DMS 273 (cell line): Measurements from ENCODE around the gene SIL1.

ENCODE experiments used
- DNase-seq: peaks from one replicate; lab custom pipeline; 2025; ENCODE audit not compliant: unreplicated experiment; lab: John Stamatoyannopoulos, UW

The SIL1 gene

DNA sequence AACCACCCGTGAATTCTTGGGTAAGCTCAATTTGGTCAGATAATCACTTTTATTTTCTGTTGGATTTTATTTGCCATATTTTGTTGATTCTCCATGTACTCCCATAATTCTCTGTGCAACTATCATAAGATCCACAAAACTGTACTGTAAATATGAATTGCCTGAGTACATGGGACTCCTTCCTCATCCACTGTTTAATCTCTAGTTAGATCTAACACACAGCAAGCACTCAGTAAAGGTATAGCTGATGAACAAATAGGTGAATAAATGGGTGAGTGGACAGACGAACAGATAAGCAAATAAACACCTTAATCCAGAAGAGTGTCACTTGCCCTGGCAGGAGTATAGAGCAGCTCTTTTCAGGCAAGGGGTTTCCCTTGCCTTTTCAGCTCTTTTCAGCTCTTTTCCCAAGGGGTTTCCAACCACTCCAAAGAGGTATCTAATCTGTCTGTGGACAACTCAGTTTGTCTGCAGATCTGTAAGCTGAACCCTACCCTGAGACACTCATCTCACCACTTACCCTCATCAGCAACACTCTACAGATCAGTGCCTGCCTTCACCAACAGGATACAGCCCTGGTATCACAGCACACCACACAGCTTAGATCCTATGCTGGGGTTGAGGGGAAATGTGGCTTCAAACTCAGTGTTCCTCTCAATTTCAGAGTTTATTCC is 51.2 kb downstream of the SIL1 start:
- no peak for DNase-seq

DNA sequence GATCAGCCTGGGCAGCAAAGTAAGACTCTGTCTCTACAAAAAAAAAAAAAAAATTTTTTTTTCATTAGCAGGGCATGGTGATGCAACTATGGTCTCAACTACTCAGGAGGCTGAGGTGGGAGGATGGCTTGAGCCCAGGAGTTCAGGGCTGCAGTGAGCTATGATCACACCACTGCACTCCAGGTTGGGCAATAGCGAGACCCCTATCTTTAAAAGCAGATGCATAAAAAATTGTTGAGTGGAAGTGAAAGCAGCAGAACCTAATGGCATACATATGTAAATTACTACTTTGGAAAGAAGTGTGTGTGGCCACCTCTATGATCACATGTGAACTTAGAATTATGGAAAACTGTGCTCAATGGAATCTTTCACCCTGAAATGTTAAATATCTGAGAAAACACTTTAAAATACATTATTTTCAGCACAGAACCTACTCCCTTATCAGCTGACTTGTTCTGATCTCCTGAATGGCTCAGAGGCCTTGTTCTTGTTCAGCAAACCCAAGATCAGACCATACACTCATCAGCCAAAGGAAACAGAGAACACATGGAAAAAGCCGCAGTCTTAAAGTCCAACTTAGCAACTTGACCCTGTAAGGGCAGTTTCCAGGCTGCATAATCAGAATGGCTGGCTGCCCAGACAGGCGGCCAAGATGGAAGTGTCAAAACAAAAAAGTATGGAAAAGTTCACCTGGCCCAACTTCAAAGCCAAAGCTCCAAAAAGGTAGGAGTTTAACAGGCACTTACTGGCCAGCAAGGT is 56.5 kb downstream of the SIL1 start:
- peak; percentile 28 for DNase-seq

DNA sequence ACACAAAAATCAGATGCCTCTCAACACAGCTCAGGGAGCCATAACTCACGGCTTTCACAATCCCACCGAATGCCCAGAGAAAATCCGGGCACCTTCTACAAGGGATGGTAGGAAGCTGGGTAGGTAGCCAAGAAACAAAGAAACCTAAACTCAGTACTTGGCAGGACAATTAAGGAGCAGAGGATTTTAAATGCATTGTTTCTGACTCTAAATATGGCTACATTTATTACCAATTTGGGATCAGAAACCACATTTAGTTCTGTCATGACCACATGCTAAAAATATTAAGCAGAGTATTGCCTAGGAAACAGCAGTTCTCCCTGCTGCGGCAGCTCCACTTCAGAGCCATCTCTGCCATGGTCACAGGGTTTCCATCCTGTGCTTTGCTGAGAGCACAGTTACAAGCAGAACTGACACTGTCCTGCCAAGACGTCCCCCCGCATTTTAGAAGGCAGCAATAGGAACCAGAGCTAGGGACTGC is 57.5 kb downstream of the SIL1 start:
- DNase-seq: no peak

DNA sequence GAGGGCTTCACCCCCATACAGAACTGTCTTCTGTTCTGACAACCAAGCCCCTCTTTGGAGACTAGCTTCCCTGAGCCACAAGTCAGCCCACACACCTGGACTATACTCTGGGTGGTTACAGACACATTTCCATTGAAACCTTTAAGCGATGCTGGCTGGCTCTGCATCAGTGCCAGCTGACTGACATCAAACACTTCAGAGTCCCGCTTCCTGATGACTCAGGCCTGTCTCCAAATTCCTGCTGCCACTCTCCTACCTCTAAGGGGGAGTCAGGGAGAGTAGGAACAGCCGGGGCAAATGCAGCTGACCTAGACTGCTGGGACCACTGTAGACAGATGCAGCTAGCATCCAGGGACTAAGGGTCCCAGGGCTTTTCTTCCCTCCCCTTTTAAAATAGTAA is 59.4 kb downstream of the SIL1 start:
- DNase-seq: peak; percentile 64

DNA sequence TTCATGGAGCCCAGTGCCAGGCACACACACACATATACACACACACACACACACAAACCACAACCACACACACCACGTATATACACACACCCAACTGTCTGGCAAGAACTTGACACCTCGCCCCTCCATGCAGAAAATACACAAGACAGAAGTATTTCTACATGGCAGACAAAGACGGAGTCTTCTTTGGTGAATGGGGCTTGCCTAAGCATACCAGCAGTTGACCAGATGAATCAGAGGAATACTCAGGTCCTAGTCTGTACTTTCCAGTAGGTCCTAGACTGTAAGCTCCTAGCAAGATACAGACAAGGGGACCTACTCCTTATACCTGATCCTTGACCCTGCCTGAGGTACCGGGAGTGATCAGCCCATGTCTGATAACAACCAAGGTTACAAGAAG is 60.1 kb downstream of the SIL1 start:
- DNase-seq: no peak

DNA sequence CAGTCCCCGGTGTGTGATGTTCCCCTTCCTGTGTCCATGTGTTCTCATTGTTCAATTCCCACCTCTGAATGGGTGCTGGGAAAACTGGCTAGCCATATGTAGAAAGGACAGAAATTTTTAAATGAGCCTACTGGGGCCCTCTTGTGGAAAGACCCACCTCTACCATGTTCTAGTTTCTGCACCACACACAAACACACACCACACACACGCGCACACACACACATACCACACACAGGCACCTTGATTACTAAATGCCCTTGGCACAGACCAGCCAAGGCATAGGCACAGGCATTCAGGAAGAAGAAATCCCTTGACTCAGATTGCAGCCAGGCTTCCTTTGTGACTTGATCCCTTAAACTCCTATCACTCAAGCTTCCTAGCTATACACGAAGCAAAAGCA is 60.5 kb downstream of the SIL1 start:
- DNase-seq: peak; percentile 65

DNA sequence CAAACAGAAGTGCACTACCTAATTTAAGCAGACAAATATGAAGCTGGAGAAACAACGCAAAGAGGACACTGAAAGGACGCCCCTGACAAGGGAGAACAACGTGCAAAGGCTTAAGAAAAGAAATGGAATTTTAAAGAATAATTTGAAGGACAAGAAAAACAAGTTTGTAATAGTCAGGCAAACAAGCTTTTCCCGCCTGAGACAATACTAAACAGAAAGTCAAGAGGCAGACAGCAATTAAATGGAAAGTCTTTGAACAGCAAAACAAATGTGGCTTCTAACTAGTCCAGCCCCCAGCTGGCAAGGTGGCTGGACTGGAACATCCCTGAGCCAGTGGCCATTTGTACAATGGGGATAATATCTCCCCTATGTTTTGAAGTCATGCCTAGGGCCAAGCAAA is 63.3 kb downstream of the SIL1 start:
- DNase-seq: no peak

DNA sequence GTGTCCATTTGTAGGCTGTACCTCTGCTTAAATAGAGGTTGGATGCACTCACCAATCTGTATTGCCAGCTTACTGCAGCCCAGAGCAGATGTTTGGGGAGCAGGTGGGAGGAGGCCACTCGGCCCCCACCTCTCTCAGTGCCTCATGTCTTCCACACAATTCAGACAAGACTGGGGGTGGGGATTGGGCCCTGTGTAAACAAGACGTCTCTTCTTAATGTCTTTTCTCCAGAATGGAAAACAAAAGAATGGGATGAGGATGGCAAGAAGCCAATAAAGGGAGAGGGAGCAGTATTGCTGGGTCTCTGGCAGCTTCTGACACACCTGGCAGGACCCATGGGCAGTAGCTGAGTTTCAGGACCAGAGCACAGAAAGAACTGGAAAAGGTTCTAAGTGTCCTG is 64.9 kb downstream of the SIL1 start:
- DNase-seq: peak; percentile 59

DNA sequence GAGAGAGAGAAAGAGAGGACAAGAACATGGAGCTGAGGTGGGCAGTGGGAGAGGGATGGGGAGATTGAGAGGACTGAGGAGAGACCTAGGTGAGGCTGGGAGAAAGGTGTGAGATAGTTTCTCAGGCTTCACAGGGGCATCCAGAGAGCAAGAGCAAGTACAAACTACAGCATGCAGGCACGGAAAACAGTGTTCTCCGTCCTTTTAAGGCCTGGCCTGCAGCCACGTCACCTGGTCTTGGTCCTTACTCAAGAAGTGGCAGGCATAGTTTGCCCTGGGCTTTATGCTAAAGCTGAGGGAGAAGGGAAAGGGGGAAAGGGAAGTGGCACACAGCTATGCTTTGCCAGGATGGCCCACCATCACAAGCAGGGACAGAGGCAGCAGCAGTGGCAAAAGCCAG is 65.7 kb downstream of the SIL1 start:
- no peak for DNase-seq

DNA sequence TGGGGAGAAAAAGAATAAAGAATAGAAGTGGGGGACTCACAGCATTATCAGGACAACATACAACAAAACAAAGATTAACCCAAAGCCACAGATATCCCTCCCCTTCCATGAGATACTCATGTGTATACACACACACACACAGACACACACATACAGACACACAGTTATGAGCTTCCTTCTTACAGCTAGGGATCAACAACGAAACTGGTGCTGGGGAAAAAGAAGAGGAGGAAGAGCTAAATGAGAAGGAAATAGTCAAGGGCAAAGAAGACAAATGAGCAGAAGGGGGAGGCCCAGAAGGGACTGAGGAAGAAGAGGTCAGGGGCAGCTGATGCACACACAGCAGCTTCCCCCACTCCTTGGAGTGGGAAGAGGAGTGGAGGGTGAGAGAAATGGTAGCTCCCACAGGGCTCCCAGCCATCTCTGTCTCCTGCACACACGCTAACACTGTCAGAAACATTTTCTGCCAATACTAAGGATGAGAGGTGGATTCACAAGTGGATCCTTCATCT is 66.2 kb downstream of the SIL1 start:
- no peak for DNase-seq

DNA sequence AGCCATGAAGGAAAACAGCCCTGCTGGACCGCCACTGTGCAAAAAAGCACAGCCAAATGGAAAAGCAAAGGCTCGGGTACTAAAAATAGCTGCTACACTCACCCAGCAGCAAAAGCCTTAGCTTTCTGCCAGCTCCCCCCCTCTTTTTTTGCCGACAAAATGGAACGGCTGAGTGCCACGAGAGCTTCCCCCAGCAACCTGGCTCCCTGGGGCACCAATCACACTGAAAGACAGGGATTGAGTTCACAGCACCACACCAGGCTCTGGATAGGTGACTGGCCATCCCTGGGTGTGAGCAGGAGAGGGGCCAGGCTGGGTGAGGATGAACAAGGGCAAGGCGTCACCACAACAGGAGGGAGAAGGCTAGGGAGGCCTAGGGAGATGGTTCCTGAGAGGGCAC is 66.7 kb downstream of the SIL1 start:
- DNase-seq: peak; percentile 77

DNA sequence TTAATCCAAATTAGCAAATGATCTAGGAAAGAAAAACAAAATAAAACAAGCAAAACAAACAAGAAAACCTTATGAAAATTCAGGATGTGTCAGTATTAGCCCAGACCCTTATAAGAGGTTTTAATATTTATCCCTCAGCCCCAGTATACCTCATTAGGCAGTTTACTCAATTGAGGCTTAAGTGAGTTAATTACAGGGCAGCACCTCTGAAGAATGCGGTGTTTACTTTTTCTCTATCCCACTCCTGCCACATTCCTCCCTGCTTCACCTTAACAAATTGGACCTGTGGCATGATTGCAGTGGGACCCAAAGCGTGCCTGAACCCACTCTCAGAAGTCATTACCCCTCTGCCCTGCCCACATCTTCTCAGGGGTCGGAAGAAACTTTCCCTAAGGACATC is 67.1 kb downstream of the SIL1 start:
- no peak for DNase-seq

DNA sequence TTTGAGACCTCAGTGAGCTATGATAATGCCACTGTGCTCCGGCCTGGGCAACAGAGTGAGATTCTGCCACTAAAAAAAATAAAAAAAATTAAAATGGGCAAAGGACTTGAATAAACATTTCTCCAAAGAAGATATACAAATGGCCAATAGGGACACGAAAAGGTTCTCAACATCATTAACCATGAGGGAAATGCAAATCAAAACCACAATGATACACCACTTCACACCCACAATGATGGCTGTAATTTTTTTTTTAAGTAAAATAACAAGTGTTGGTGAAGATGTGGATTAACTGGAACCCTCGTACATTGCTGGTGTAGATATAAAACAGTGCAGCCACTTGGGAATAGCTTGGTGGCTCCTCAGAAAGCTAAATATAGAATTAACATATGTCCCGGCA is 68.0 kb downstream of the SIL1 start:
- no peak for DNase-seq

DNA sequence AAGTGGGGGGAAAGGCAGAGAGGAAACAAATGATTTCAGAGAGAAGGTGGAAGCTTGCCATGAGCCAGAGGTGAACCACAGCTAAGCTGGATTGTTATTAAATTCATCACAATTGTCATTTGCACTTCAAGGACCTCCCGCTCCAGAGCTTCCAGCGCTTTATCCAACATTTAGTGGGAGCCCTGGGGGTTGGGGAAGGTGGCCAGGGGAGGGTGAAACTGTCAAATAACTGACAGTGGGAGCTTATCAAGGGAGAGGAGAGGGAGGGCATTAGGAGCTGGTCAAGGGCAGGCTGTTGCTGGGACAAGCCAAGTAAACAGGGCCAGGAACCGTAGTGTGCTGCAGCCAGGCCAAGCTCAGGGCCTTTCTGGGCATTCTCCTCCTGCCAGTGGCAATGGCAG is 71.5 kb downstream of the SIL1 start:
- no peak for DNase-seq

DNA sequence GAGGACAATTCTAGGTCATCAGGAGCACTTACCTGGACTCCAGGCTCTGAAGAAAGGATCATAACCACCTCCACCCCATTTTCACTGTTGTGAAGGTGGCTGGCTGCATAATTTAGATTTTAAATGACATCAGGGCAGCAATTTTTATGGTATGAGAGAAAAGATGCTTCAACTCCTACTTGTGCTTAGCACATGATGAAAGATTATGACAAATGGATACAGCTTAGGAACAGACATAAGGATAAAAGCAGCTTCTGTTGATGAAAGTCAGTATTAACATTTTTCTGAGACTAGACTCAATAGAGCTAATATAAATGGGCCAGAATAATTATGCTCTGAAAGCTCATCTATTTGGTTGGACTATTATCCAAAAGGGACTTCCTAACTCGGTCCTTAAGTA is 72.2 kb downstream of the SIL1 start:
- no peak for DNase-seq

DNA sequence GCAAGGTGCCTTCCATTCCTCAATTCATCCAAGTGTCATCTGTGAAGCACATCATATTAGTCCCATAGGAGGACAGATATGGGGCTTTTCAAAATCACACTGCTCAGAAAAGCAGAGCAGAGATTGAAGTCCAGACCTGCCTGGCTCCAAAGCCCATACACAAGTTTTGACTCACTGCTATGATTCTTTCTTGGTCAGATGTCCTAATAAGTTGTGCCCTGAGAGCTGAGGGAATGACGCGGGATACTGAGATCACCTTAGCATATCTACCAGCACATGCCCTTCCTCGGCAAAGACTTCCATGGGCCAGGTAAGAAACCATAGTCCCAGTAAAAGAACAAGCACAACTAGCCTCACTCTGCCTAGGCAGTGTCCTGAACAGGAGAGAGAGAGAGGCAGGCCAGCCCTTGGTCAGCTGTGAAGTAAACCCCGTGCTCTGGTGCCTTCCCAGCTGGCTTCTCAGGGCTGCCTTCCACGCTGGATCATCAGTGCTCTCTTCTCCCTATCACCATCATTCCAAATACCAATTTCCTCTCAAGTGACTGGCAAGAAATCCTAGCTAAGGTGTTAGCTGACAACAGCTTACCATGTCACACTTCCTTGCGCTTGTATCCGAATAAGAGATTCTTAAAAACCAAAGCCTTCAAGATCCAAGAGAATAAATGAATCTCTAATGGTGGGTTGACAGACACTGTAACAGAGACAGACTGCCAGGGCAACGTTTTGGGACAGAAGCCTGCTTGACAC is 73.2 kb downstream of the SIL1 start:
- DNase-seq: no peak

DNA sequence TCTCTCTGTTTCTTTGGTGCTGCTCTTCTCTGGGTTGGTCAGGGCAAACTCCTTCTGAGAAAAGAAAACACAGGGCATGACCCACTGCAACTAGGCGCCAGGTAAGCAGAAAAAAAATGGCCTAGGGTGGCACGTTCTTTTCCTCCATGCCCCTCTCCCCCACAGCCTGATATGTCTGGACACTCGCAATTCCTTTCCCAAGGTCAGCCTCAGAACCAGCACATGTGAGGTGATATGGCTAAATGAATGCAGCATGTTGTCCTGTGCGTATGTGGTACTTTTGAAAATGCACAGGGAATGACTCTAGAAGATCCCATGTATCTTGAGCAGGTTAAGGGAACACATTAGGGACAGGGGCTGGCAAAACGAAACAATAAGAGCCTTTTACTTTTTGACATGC is 77.0 kb downstream of the SIL1 start:
- DNase-seq: no peak

DNA sequence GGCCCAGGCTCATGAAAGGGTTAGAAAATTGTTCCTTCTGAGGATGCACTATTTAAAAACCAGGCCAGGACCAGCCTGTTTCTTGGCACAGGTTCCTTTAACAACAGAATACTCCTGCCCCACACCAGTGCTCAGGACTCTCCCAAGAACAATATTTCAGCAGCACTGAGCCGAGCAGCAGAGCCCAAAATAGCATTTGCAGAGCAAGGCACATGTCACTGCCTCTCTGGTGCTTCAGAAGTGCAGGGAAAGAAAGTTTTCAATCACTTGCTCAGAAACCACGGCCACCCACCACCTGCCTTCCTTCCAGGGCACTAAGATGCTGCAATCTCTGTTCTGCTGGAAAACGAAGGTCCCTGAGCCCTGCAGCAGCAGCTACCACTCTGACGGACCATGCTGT is 77.6 kb downstream of the SIL1 start:
- DNase-seq: no peak

DNA sequence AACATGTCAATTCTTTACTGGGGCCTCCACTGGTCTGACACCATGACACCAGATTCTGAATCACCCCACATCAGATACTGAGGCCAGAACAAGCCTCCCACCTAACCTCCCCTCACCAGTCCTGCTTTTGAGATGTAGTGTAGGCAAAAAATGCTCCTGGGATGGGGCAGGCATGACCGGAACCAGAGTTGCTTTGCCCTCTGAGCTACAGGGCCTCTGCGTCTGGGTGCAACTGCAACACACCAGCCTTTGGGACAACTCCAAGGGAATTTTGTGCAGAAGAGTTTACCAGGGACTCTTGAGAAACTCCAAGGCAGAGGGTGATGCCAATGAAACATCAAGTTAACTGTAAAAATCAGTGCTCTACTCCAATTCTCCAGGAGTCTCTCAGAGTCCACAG is 79.4 kb downstream of the SIL1 start:
- DNase-seq: no peak

DNA sequence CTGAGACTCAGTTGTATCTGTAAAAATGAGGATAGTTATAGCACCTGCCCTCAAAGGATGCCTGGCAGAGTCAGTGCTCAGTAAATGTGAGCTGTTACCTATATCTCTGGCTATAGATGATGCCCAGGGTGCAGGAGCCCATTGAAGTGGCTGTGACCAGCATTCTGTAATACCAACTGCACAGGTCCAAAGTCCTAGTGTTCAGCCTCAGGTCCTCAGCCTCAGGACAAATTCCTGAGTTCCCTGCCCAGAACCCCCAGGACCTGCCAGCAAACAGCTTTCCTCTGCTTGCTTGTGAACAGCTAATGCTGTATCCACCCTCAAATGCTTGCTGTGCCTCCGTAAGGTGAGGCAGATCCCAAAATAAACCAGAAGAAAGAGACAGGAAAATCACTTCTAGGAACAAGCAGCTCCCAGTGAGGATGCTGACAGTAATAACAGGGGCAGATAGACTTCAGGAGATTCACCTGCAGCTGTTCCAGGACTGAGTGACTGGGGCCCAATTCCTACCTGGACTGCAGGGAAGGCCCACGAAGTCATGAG is 80.8 kb downstream of the SIL1 start:
- DNase-seq: no peak

DNA sequence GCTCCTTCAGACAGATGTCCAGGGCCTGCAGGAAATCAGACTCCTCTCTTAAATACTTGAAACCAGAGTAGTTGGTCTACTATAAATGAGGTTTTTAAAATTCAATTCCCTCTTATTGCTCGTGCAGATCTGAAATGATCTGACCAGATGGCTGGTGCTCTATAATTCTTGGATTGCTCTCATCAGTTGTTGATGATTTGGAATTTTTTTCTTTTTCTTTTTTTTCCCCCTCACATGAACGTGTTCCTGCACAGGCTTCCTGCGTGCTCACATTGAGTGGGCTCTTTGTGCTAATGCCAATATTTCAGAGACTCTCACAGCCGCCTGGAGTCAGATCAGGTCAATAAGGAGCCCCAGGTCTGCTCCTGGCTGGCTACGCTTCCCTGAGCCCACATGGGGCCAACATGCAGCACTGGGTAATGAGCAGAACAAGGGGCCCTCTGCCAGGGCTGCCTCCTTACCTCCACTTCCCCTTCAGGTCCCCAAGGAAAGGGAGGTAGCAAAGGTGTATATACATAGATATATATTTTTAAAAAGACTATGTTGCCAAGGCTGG is 82.0 kb downstream of the SIL1 start:
- peak; percentile 59 for DNase-seq
